Activated CD4-positive, alpha-beta T cell treated with anti-CD3 and anti-CD28 coated beads, Interleukin-2, amount 10 ng/mL, durations not matched to agents 24 days and 14 days (primary cell): Measurements from ENCODE around the gene CNTNAP2. TPM values are rescaled to one million over a fixed set of nuclear protein-coding genes. Genes with fewer than 3 reads are reported as not detected.
"Not testable (repeated sequence)": the region's sequence is repeated elsewhere in the genome, so short reads cannot be mapped to it uniquely, and the experiment has no call there.

Source experiments
- DNase-seq: peaks from one replicate; pipeline ENCODE4 v3.0.0; 2022
- H3K27ac Mint-ChIP-seq: one replicate; pipeline ENCODE4 v1.8.0; 2022; ENCODE audit warnings: mild to moderate bottlenecking, mixed read lengths
- H3K27me3 Mint-ChIP-seq: one replicate; pipeline ENCODE4 v1.8.0; 2022; ENCODE audit warnings: mixed read lengths
- H3K36me3 Mint-ChIP-seq: one replicate; pipeline ENCODE4 v1.8.0; 2022; ENCODE audit warnings: low read depth, mild to moderate bottlenecking, mixed read lengths
- H3K4me1 Mint-ChIP-seq: one replicate; pipeline ENCODE4 v1.8.0; 2021; ENCODE audit warnings: mixed read lengths
- H3K4me3 Mint-ChIP-seq: one replicate; pipeline ENCODE4 v1.8.0; 2022; ENCODE audit warnings: mild to moderate bottlenecking, moderate library complexity, mixed read lengths
- H3K9me3 Mint-ChIP-seq: one replicate; pipeline ENCODE4 v1.8.0; 2021; ENCODE audit warnings: mixed read lengths
- intact Hi-C: fragments of 100-400 bp; cut with micrococcal nuclease; formaldehyde crosslinking; loops from one replicate; pipeline ENCODE4 v1.15.1; 2023
- total RNA-seq: library from RNA; stranded (reverse); gene quantifications from 2 replicates; pipeline ENCODE4 v1.2.3, GENCODE V29; 2022

CNTNAP2 gene
- total RNA-seq, 1 donor from 2014 or later: not detected

DNA sequence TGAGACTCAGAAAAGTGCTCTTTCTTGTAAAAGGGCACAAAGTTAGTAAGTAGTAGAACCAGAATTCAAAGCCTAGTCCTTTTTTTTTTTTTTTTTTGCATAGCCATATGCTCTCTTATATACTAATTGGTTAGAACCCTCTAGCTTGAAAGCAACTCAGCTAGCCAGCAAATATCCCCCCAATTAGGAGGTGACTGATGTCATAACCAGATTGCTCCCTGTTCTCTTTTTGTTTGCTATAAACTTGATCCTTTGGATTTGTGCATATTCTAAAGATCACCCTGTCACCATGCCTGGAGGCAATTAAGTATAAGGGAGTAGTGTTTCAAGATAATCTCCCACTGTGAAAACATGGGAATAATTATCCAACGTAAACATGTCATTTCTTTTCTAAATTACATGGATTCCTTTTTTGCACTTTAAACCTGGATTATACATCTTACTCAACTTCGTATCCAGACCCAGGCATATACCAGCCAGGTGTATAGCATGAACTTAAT, 963.4 kb downstream of the CNTNAP2 start:
- H3K9me3 Mint-ChIP-seq: no peaks in the 10 kb centered on the region
- H3K4me1 Mint-ChIP-seq: no peaks in the 10 kb centered on the region
- no peak overlapping the region for H3K4me3 Mint-ChIP-seq
- intact Hi-C loops: no loop called here
- DNase-seq: no peak
- no peaks in the 10 kb centered on the region for H3K27me3 Mint-ChIP-seq
- no peaks in the 10 kb centered on the region for H3K36me3 Mint-ChIP-seq
- no peak overlapping the region for H3K27ac Mint-ChIP-seq

- Mint-ChIP-seq H3K27me3 (no peaks in the 10 kb centered on the region), H3K4me3 (no peak overlapping the region), H3K36me3 (no peaks in the 10 kb centered on the region), H3K4me1 (no peaks in the 10 kb centered on the region), H3K9me3 (no peaks in the 10 kb centered on the region), H3K27ac (no peak overlapping the region)
- no peak for DNase-seq
- intact Hi-C loops: no loop called here
Observed at GRCh38 chr7:147081117-147081516, 964.5 kb downstream of the CNTNAP2 start.

DNA sequence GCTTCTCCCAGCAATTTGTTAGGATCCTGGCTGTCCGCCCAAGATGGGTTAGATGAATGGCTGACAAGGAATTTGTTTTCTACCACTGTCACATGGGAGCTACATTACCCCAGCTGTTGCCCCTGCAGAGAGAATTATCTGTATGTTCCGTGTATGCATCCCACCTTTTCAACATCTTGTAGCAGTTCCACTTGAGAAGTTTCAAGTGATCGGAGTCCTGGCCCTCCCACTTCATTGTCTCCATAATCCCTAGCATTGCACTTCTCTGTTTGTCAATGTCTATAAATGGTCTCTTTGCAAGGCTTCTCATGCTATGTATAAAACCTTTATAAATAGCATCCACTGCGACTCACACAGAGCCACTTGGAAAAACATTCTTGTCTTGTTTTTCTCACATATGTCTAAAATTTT, 972.5 kb downstream of the CNTNAP2 start:
- H3K4me3 Mint-ChIP-seq: no peak overlapping the region
- no peak for DNase-seq
- H3K27me3 Mint-ChIP-seq: no peaks in the 10 kb centered on the region
- intact Hi-C loops: no loop called here
- no peaks in the 10 kb centered on the region for H3K4me1 Mint-ChIP-seq
- peaks cover 5% of the 10 kb centered on the region for H3K9me3 Mint-ChIP-seq
- no peaks in the 10 kb centered on the region for H3K36me3 Mint-ChIP-seq
- no peak overlapping the region for H3K27ac Mint-ChIP-seq

- H3K27me3 Mint-ChIP-seq: no peaks in the 10 kb centered on the region
Observed at GRCh38 chr7:147089608-147090007, 973.0 kb downstream of the CNTNAP2 start.

DNA sequence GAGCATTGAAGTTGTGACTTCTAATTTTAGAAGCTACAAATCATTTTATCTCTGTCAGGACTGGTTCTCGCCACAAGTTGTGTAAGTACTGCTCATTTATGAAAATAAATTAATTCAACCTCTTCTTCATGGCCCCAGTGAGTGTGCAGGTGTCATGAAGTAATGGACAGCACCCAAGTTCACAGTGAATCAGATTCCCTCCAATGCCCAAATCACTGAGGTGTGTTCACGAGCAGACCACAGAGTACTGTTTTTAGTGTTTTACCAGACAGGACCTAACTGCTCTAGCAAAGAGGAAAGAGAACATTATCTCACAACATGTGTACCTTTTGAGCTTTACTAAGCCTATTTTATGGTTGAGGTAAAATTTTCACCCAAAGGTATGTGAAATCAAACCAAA, 980.0 kb downstream of the CNTNAP2 start:
- DNase-seq: no peak
- no peaks in the 10 kb centered on the region for H3K36me3 Mint-ChIP-seq
- no peak overlapping the region for H3K27ac Mint-ChIP-seq
- H3K4me1 Mint-ChIP-seq: no peaks in the 10 kb centered on the region
- no peaks in the 10 kb centered on the region for H3K27me3 Mint-ChIP-seq
- H3K4me3 Mint-ChIP-seq: no peak overlapping the region
- H3K9me3 Mint-ChIP-seq: peaks cover 5% of the 10 kb centered on the region
- intact Hi-C loops: no loop called here

More at GRCh38 chr7:147089608-147090007, 973.0 kb downstream of the CNTNAP2 start:
- no peaks in the 10 kb centered on the region for H3K4me1 Mint-ChIP-seq
- no peak overlapping the region for H3K27ac Mint-ChIP-seq
- intact Hi-C loops: no loop called here
- H3K9me3 Mint-ChIP-seq: peaks cover 5% of the 10 kb centered on the region
- no peak for DNase-seq
- H3K36me3 Mint-ChIP-seq: no peaks in the 10 kb centered on the region
- H3K4me3 Mint-ChIP-seq: no peak overlapping the region

- H3K27me3 Mint-ChIP-seq: no peaks in the 10 kb centered on the region
- no peak overlapping the region for H3K27ac Mint-ChIP-seq
- intact Hi-C loops: no loop called here
- no peak for DNase-seq
- no peak overlapping the region for H3K4me3 Mint-ChIP-seq
- no peaks in the 10 kb centered on the region for H3K4me1 Mint-ChIP-seq
- H3K36me3 Mint-ChIP-seq: no peaks in the 10 kb centered on the region
- no peaks in the 10 kb centered on the region for H3K9me3 Mint-ChIP-seq
Observed at GRCh38 chr7:147103224-147103623, 986.6 kb downstream of the CNTNAP2 start.

- intact Hi-C loops: no loop called here
- Mint-ChIP-seq H3K27me3 (no peaks in the 10 kb centered on the region), H3K9me3 (peaks cover 6% of the 10 kb centered on the region), H3K4me3 (no peak overlapping the region), H3K4me1 (no peaks in the 10 kb centered on the region), H3K27ac (no peak overlapping the region), H3K36me3 (no peaks in the 10 kb centered on the region)
- no peak for DNase-seq
Observed at GRCh38 chr7:147106746-147107145, 990.1 kb downstream of the CNTNAP2 start.

- DNase-seq, H3K27me3 Mint-ChIP-seq, intact Hi-C loops, H3K27ac Mint-ChIP-seq, H3K4me3 Mint-ChIP-seq, H3K4me1 Mint-ChIP-seq, H3K36me3 Mint-ChIP-seq: not testable (repeated sequence)
- peaks cover 29% of the 10 kb centered on the region for H3K9me3 Mint-ChIP-seq
Observed at GRCh38 chr7:147114525-147114924, 997.9 kb downstream of the CNTNAP2 start.

- H3K4me1 Mint-ChIP-seq: no peaks in the 10 kb centered on the region
- no peak for DNase-seq
- H3K4me3 Mint-ChIP-seq: no peak overlapping the region
- H3K27ac Mint-ChIP-seq: no peak overlapping the region
- no peaks in the 10 kb centered on the region for H3K36me3 Mint-ChIP-seq
- intact Hi-C loops: no loop called here
- no peaks in the 10 kb centered on the region for H3K27me3 Mint-ChIP-seq
- no peaks in the 10 kb centered on the region for H3K9me3 Mint-ChIP-seq
Observed at GRCh38 chr7:147136352-147136751, 1019.8 kb downstream of the CNTNAP2 start.

DNA sequence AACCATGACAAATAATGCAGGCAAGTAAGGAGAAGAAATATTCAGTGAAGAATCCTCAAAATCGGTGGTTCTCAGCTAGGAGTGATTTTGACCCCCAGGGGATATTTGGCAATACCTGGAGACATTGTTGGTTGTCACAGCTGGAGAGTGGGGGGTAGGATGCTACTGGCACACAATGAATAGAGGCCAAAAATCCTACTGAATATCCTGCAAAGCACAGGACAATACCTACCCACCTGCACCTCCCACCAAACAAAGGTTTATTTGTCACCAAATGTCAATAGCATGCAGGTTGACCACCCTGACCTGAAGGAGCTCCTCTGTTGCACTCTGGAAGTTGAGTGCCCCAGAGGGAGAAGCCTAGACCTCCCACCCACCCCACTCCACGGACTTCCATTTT, 1028.6 kb downstream of the CNTNAP2 start:
- intact Hi-C loops: no loop called here
- no peaks in the 10 kb centered on the region for H3K27me3 Mint-ChIP-seq

DNA sequence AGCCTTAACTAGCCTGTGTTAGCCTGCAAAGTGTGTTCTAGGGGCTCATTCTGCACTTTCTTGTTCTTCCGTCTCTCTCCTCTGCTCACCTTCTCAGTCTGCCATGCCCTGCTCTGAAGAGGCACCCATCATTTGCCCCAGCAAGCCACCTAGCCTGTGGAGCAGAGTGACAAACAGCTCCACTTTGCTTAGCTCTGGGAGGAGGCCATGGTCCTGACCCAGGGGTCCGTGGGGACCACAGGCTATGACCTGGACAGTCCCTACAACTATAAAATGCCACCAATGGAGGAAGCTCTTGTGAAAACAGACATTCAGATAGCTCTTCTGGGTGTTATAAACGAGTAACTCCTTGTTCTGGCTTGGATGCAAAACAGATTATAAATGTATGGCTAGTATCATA, 1029.6 kb downstream of the CNTNAP2 start:
- Mint-ChIP-seq H3K36me3 (no peaks in the 10 kb centered on the region), H3K27ac (no peak overlapping the region), H3K9me3 (peaks cover 17% of the 10 kb centered on the region), H3K4me3 (no peak overlapping the region), H3K4me1 (no peaks in the 10 kb centered on the region), H3K27me3 (no peaks in the 10 kb centered on the region)
- DNase-seq: no peak
- intact Hi-C loops: no loop called here

More for the DNA sequence above, 1028.6 kb downstream of the CNTNAP2 start:
- DNase-seq: no peak
- no peaks in the 10 kb centered on the region for H3K36me3 Mint-ChIP-seq
- H3K4me1 Mint-ChIP-seq: no peaks in the 10 kb centered on the region
- H3K27ac Mint-ChIP-seq: no peak overlapping the region
- no peak overlapping the region for H3K4me3 Mint-ChIP-seq
- H3K9me3 Mint-ChIP-seq: peaks cover 17% of the 10 kb centered on the region

DNA sequence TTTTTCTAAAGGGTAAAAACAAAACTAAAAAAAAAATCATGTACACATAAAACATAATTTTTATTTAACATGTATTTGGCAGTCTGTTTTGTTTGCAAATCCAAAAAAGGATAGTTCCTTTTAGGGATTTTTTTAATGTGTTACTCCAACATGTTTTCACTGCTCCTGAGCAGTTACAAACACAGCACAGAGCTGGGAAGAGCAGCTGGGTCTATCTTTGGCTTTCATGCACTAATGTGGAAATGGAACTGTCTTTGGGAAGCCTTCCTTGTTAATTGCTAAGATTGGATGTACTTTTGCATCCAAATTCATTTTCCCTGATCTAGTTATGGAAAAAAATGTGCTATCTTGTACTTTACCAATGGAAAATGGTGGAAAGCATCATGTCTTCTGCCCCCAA, 1035.1 kb downstream of the CNTNAP2 start:
- no peak overlapping the region for H3K4me3 Mint-ChIP-seq
- no peaks in the 10 kb centered on the region for H3K4me1 Mint-ChIP-seq
- intact Hi-C loops: no loop called here
- H3K27me3 Mint-ChIP-seq: no peaks in the 10 kb centered on the region
- DNase-seq: no peak
- H3K36me3 Mint-ChIP-seq: no peaks in the 10 kb centered on the region
- H3K9me3 Mint-ChIP-seq: peaks cover 12% of the 10 kb centered on the region
- H3K27ac Mint-ChIP-seq: no peak overlapping the region

DNA sequence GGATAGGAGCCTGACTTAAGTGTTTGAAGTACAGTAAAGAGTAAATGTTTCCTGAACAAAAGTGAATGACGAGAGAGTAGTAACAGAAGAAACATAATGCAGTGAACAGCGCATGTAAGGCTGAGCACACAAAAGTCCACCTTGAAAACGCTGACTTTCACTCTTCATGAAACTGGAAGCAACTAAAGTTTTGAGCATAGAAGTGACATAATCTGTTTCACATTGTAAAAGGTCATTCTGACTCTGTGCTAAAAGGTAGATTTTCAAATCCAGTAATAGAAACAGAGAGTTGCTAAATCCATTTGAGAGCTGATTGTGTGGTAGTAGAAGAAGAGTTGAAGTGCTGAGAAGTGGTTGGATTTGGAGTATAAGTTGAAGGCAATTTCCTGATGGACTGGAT, 1037.0 kb downstream of the CNTNAP2 start:
- intact Hi-C loops: no loop called here
- Mint-ChIP-seq H3K9me3 (peaks cover 8% of the 10 kb centered on the region), H3K4me3 (no peak overlapping the region), H3K27me3 (no peaks in the 10 kb centered on the region), H3K4me1 (no peaks in the 10 kb centered on the region), H3K36me3 (no peaks in the 10 kb centered on the region), H3K27ac (no peak overlapping the region)
- DNase-seq: no peak

GRCh38 chr7:147161405-147161804, 1044.8 kb downstream of the CNTNAP2 start:
- no peaks in the 10 kb centered on the region for H3K4me1 Mint-ChIP-seq
- no peak overlapping the region for H3K4me3 Mint-ChIP-seq
- H3K27ac Mint-ChIP-seq: no peak overlapping the region
- peaks cover 3% of the 10 kb centered on the region for H3K9me3 Mint-ChIP-seq
- intact Hi-C loops: no loop called here
- no peaks in the 10 kb centered on the region for H3K36me3 Mint-ChIP-seq
- DNase-seq: no peak
- H3K27me3 Mint-ChIP-seq: no peaks in the 10 kb centered on the region

DNA sequence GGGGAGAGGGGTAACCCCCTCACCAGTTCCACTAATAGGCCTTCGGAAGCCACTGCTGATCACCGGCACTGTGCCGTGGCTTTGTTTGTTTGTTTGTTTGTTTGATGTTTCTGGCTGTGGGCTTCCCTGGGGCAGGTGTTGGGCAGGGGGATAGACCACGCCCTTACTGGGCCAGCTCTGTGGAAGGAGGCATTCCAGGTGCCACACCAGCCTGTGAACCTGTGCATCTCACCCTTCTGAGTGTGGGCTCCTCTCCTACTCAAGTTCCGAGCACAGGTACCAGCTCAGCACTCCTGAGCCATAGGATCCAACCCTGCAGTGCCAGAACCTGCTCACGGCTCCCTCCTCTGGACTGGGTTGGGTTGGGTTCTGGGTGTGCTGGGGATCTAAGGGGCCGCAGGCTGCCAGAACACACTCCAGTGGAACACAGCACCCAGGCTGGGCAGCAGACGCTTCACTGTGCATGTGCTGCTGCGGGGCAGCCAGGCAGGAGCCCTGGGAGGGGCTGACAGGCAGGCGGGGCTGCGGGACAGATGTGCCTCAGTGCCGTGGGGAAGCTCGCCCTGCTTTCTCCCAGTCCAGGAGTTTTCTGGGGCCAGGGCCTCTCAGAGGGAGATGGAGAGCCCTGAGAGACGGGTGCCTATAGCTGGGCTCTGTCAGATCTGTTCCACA, 1053.9 kb downstream of the CNTNAP2 start:
- peaks cover 3% of the 10 kb centered on the region for H3K9me3 Mint-ChIP-seq
- no peak for DNase-seq
- no peak overlapping the region for H3K27ac Mint-ChIP-seq
- no peaks in the 10 kb centered on the region for H3K36me3 Mint-ChIP-seq
- intact Hi-C loops: no loop called here
- H3K4me3 Mint-ChIP-seq: no peak overlapping the region
- no peaks in the 10 kb centered on the region for H3K4me1 Mint-ChIP-seq
- no peaks in the 10 kb centered on the region for H3K27me3 Mint-ChIP-seq
